DMS79 (cell line): ENCODE measurements around the gene ADAMTS8.

Source experiments
- DNase-seq: peaks from one replicate; lab custom pipeline; 2025; lab: John Stamatoyannopoulos, UW

The ADAMTS8 gene

GRCh38 chr11:130394615-130395014 is 33.8 kb downstream of the ADAMTS8 start:
- no peak for DNase-seq

GRCh38 chr11:130391711-130392110 is 36.7 kb downstream of the ADAMTS8 start:
- no peak for DNase-seq

GRCh38 chr11:130390071-130390758 is 38.2 kb downstream of the ADAMTS8 start:
- DNase-seq, result no peak

GRCh38 chr11:130389335-130389935 is 39.0 kb downstream of the ADAMTS8 start:
- DNase-seq, result no peak

- DNase-seq, result no peak
Measured at GRCh38 chr11:130388607-130389205, 39.7 kb downstream of the ADAMTS8 start.

GRCh38 chr11:130386056-130386455 is 42.4 kb downstream of the ADAMTS8 start:
- DNase-seq, result no peak

GRCh38 chr11:130383344-130384211 is 44.8 kb downstream of the ADAMTS8 start:
- DNase-seq, result no peak

- no peak for DNase-seq
Measured at GRCh38 chr11:130381317-130381716, 47.1 kb downstream of the ADAMTS8 start.

- DNase-seq, result no peak
Measured at GRCh38 chr11:130380778-130381177, 47.6 kb downstream of the ADAMTS8 start.

- DNase-seq, result peak; percentile 38
Measured at GRCh38 chr11:130379276-130379675, 49.1 kb downstream of the ADAMTS8 start.

GRCh38 chr11:130370845-130371590 is 57.4 kb downstream of the ADAMTS8 start:
- no peak for DNase-seq

GRCh38 chr11:130369713-130370112 is 58.7 kb downstream of the ADAMTS8 start:
- DNase-seq, result no peak

GRCh38 chr11:130369141-130369691 is 59.2 kb downstream of the ADAMTS8 start:
- no peak for DNase-seq

GRCh38 chr11:130359419-130359818 is 69.0 kb downstream of the ADAMTS8 start:
- no peak for DNase-seq

- no peak for DNase-seq
Measured at GRCh38 chr11:130358398-130358797, 70.0 kb downstream of the ADAMTS8 start.
